Measurements from ENCODE around the gene MTRFR.

The MTRFR gene

DNA sequence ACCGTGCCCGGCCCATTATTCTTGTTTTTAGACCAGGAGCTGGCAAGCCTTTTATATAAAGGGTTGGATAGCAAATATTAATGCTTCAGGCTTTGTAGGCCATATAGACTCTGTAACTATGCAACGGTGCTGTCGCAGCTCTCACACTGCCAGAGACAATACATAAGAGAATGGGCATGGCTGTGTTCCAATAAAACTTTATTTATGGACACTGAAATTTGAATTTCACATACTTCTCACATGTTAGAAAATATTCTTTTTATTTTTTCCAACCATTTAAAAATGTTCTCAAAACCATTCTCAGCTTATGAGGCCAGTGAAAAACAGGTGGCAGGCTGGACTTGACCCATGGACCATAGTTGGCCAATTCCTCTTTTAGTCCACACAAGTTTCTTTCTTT, 51.4 kb downstream of the MTRFR start:
- no peak for DNase-seq (ENCODE audit: low spot score)
- TF ChIP-seq, protein P1, sequence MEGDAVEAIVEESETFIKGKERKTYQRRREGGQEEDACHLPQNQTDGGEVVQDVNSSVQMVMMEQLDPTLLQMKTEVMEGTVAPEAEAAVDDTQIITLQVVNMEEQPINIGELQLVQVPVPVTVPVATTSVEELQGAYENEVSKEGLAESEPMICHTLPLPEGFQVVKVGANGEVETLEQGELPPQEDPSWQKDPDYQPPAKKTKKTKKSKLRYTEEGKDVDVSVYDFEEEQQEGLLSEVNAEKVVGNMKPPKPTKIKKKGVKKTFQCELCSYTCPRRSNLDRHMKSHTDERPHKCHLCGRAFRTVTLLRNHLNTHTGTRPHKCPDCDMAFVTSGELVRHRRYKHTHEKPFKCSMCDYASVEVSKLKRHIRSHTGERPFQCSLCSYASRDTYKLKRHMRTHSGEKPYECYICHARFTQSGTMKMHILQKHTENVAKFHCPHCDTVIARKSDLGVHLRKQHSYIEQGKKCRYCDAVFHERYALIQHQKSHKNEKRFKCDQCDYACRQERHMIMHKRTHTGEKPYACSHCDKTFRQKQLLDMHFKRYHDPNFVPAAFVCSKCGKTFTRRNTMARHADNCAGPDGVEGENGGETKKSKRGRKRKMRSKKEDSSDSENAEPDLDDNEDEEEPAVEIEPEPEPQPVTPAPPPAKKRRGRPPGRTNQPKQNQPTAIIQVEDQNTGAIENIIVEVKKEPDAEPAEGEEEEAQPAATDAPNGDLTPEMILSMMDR (IDR thresholded peaks at IDR 0.05; ENCODE audit: borderline replicate concordance, control extremely low read depth, extremely low read depth, insufficient read depth, missing control alignments) = no peak
- in situ Hi-C loops (cut with MboI; ENCODE audit: low sequenced_read_pairs, unreplicated experiment) = no loop called here

- no peak for DNase-seq (ENCODE audit: low spot score)
- TF ChIP-seq, protein P1 (IDR thresholded peaks at IDR 0.05; ENCODE audit: borderline replicate concordance, control extremely low read depth, extremely low read depth, insufficient read depth, missing control alignments) = no peak
- in situ Hi-C loops (cut with MboI; ENCODE audit: low sequenced_read_pairs, unreplicated experiment) = no loop called here
Measured at GRCh38 chr12:123286652-123287373, 53.6 kb downstream of the MTRFR start.

DNA sequence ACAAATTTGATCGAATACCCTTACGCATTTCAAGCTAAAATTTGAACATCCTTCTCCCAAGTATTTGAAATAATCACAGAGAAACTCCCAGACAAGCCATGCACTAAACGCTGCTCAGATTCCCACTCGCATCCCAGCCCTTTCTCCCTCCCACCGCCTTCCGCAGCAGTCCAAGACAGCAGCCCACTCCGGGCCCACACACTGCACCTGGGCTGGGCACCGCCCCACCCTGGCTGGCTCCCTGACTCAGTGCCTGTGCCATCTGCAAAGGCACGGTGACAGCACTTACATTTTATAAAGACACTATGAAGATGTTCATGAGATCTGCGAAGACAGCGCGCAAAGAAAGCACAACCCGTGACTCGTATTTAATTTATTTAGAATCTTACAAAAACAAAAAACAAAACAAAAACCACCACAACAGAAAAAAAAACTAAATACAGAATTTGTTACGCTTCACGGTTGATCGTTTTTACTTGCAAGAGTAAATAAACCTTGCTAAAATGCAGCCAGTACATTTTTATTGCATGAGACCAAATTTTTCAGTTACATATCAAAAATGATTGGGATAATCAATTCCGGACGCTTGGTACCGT, 55.6 kb downstream of the MTRFR start:
- TF ChIP-seq, protein P1 (IDR thresholded peaks at IDR 0.05; ENCODE audit: borderline replicate concordance, control extremely low read depth, extremely low read depth, insufficient read depth, missing control alignments) = no peak
- in situ Hi-C loops (cut with MboI; ENCODE audit: low sequenced_read_pairs, unreplicated experiment) = no loop called here
- no peak for DNase-seq (ENCODE audit: low spot score)

DNA sequence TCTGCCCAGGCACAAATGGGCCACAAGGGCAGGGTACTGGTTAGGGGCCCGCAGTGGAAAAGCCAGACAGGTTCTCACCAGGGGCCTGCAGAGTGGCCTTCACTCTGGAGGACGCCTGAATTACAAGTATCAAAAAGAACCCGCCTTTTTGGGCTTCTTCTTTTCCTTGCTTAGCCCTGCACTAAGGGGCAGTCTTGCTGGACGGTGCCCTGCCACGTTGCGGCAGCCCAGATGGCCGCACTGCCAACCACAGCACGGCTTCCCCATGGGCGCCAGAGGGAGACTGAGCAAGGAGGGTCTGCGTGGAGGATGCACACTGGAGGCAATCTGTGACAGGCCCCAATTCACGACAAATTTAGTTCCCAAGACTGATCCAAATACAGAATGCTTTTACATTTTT, 56.7 kb downstream of the MTRFR start:
- no peak for DNase-seq (ENCODE audit: low spot score)
- TF ChIP-seq, protein P1 (IDR thresholded peaks at IDR 0.05; ENCODE audit: borderline replicate concordance, control extremely low read depth, extremely low read depth, insufficient read depth, missing control alignments) = no peak
- in situ Hi-C loops (cut with MboI; ENCODE audit: low sequenced_read_pairs, unreplicated experiment) = no loop called here

DNA sequence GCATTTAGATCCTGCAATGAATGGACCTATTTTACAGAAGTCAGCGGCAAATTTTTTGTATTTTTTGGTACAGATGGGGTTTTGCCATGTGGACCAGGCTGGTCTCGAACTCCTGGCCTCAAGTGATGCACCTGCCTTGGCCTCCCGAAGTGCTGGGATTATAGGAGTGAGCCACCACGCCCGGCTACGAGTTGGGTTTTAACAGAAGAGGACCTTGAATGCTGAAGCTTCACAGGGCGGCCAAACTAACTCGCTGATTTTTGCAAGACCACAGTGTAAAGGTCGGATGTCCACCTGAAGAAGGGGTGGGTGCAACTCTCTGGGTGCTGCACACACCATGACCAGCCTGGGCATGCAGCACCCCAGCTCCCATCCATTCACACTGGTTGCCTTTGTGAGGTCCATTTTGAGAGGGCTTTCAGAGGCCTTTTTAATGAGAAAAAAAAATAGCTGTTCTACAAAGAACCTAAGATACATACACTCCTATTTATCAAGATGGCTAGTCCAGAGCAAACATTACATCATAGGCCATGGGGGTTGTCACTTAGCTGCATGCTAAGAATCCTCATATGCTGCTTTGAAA, 60.0 kb downstream of the MTRFR start:
- TF ChIP-seq, protein P1 (IDR thresholded peaks at IDR 0.05; ENCODE audit: borderline replicate concordance, control extremely low read depth, extremely low read depth, insufficient read depth, missing control alignments) = no peak
- no peak for DNase-seq (ENCODE audit: low spot score)
- in situ Hi-C loops (cut with MboI; ENCODE audit: low sequenced_read_pairs, unreplicated experiment) = no loop called here

DNA sequence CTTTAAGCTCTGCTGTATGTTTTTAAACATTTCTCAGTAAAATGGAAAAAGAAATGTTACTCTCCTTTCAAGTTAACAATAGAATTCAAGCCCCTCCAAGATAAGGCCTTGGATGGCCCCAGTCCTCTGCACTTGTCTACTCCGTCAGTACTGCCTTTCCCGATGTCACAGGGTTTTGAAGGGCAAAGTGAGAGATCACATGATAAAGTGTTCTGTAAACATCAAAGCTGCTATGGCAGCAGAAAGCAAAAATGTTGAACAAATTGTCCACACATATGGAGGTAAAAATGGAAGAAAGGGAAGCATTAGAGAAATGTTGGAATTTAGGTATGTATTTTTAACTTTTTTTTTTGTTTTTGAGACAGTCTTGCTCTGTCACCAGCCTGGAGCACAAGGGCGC, 71.9 kb downstream of the MTRFR start:
- no peak for DNase-seq (ENCODE audit: low spot score)
- TF ChIP-seq, protein P1 (IDR thresholded peaks at IDR 0.05; ENCODE audit: borderline replicate concordance, control extremely low read depth, extremely low read depth, insufficient read depth, missing control alignments) = no peak
- in situ Hi-C loops (cut with MboI; ENCODE audit: low sequenced_read_pairs, unreplicated experiment) = no loop called here

Measured in GM13976 (cell line).